NK-92 treated with Interleukin-12 subunit alpha and Interleukin-12 subunit beta, amount 100 ng/mL, for 24 hours (cell line): ENCODE results near the gene MGAT5.
"Not testable (repeated sequence)": the region's sequence is repeated elsewhere in the genome, so short reads cannot be mapped to it uniquely, and the experiment has no call there.

Experiments used
- DNase-seq: peaks from one replicate; lab custom pipeline; 2025; lab: John Stamatoyannopoulos, UW

Gene MGAT5

GRCh38 chr2:134468776-134469175, 214.9 kb downstream of the MGAT5 start:
- DNase-seq: no peak

GRCh38 chr2:134469516-134470115, 215.7 kb downstream of the MGAT5 start:
- no peak for DNase-seq

GRCh38 chr2:134470561-134471168, 216.8 kb downstream of the MGAT5 start:
- DNase-seq: no peak

- DNase-seq: not testable (repeated sequence)
These were observed 223.1 kb downstream of the MGAT5 start for GRCh38 chr2:134476982-134477381.

GRCh38 chr2:134479696-134480330, 225.9 kb downstream of the MGAT5 start:
- DNase-seq: no peak

- no peak for DNase-seq
These were observed 228.4 kb downstream of the MGAT5 start for GRCh38 chr2:134482131-134482723.

GRCh38 chr2:134482766-134483340, 229.0 kb downstream of the MGAT5 start:
- DNase-seq: no peak

- DNase-seq: no peak
These were observed 236.0 kb downstream of the MGAT5 start for GRCh38 chr2:134489732-134490384.

- DNase-seq: no peak
These were observed 236.7 kb downstream of the MGAT5 start for GRCh38 chr2:134490559-134490958.

- DNase-seq: no peak
These were observed 237.2 kb downstream of the MGAT5 start for GRCh38 chr2:134491022-134491421.

- no peak for DNase-seq
These were observed 238.0 kb downstream of the MGAT5 start for GRCh38 chr2:134491771-134492441.

GRCh38 chr2:134493797-134494196, 239.9 kb downstream of the MGAT5 start:
- no peak for DNase-seq

GRCh38 chr2:134498654-134499053, 244.8 kb downstream of the MGAT5 start:
- no peak for DNase-seq

GRCh38 chr2:134499307-134499926, 245.5 kb downstream of the MGAT5 start:
- DNase-seq: no peak

- DNase-seq: no peak
These were observed 246.5 kb downstream of the MGAT5 start for GRCh38 chr2:134500211-134500935.

- DNase-seq: no peak
These were observed 247.7 kb downstream of the MGAT5 start for GRCh38 chr2:134501476-134502091.

- DNase-seq: no peak
These were observed 248.2 kb downstream of the MGAT5 start for GRCh38 chr2:134502104-134502503.
